NOMO-1 treated with dmso at 0.1 percent for 144 hours (cell line): Measurements from ENCODE around the gene ZNF445.
A peak's percentile ranks its signal among the peaks of the same experiment; 100 is the strongest.
"Not testable (repeated sequence)": the region's sequence is repeated elsewhere in the genome, so short reads cannot be mapped to it uniquely, and the experiment has no call there.

Experiments used
- DNase-seq: peaks from one replicate; lab custom pipeline; 2025; ENCODE audit not compliant: unreplicated experiment; lab: John Stamatoyannopoulos, UW

The ZNF445 gene

GRCh38 chr3:44477312-44478030 lies at the start of gene ZNF445:
Gene ZNF445, minus strand, starts transcription at chr3:44477670. Its CDS starts 22,121 bp downstream, at chr3:44455549.
- peak; percentile 39 for DNase-seq

GRCh38 chr3:44525060-44525459 lies 47.6 kb upstream of the ZNF445 start:
- no peak for DNase-seq

- DNase-seq, result no peak
Measured at GRCh38 chr3:44522494-44522933, 45.0 kb upstream of the ZNF445 start.

GRCh38 chr3:44521721-44522120 lies 44.3 kb upstream of the ZNF445 start:
- DNase-seq, result no peak

- DNase-seq, result no peak
Measured at GRCh38 chr3:44518782-44519156, 41.3 kb upstream of the ZNF445 start.

GRCh38 chr3:44516230-44516629 lies 38.8 kb upstream of the ZNF445 start:
- DNase-seq, result peak; percentile 34

GRCh38 chr3:44513513-44513912 lies 36.0 kb upstream of the ZNF445 start:
- no peak for DNase-seq

GRCh38 chr3:44511238-44511566 lies 33.7 kb upstream of the ZNF445 start:
- no peak for DNase-seq

- peak; percentile 13 for DNase-seq
Measured at GRCh38 chr3:44510000-44510368, 32.5 kb upstream of the ZNF445 start.

GRCh38 chr3:44509393-44509921 lies 32.0 kb upstream of the ZNF445 start:
- no peak for DNase-seq

- DNase-seq, result no peak
Measured at GRCh38 chr3:44506961-44507360, 29.5 kb upstream of the ZNF445 start.

GRCh38 chr3:44506556-44506955 lies 29.1 kb upstream of the ZNF445 start:
- no peak for DNase-seq

- DNase-seq, result no peak
Measured at GRCh38 chr3:44504566-44504965, 27.1 kb upstream of the ZNF445 start.

GRCh38 chr3:44503178-44503577 lies 25.7 kb upstream of the ZNF445 start:
- DNase-seq, result not testable (repeated sequence)

- DNase-seq, result no peak
Measured at GRCh38 chr3:44501971-44502370, 24.5 kb upstream of the ZNF445 start.

- not testable (repeated sequence) for DNase-seq
Measured at GRCh38 chr3:44499899-44500168, 22.4 kb upstream of the ZNF445 start.

- DNase-seq, result no peak
Measured at GRCh38 chr3:44499149-44499898, 21.9 kb upstream of the ZNF445 start.

- DNase-seq, result no peak
Measured at GRCh38 chr3:44495636-44496415, 18.4 kb upstream of the ZNF445 start.

- DNase-seq, result no peak
Measured at GRCh38 chr3:44492496-44492895, 15.0 kb upstream of the ZNF445 start.

- DNase-seq, result no peak
Measured at GRCh38 chr3:44482721-44483120, 5.3 kb upstream of the ZNF445 start.

- no peak for DNase-seq
Measured at GRCh38 chr3:44478606-44479094, 1.2 kb upstream of the ZNF445 start.

GRCh38 chr3:44478055-44478468 lies 592 bp upstream of the ZNF445 start:
- DNase-seq, result no peak
